HepG2 (cell line): Measurements from ENCODE around the gene CDK12.

ENCODE experiments used
- AKNA ChIP-seq: sonication (generic); formaldehyde crosslinking; IDR thresholded peaks from 2 replicates; pipeline ENCODE4 v1.4.0; 2020; ENCODE audit warnings: missing genetic modification reagents, borderline replicate concordance
- BCL3 ChIP-seq: sonication (generic); formaldehyde crosslinking; IDR thresholded peaks from 2 replicates; pipeline ENCODE4 v1.5.1; 2020; ENCODE audit warnings: mild to moderate bottlenecking, missing genetic modification reagents, moderate library complexity
- CENPX ChIP-seq: sonication (generic); formaldehyde crosslinking; IDR thresholded peaks from 2 replicates; pipeline ENCODE4 v1.9.0; 2021; ENCODE audit warnings: mild to moderate bottlenecking, missing genetic modification reagents, moderate library complexity
- HNRNPK ChIP-seq: fragments of 200-400 bp; formaldehyde crosslinking; IDR thresholded peaks from 2 replicates; pipeline ENCODE4 v1.6.1; 2018; ENCODE audit warnings: low read length, low read depth, moderate library complexity, mild to moderate bottlenecking; ENCODE audit not compliant: poor library complexity, severe bottlenecking
- LCORL ChIP-seq, 2 experiments: fragments of 450-650 bp in 1 of 2; sonication (generic) in 1 of 2; formaldehyde crosslinking in 1 of 2; IDR thresholded peaks; 2 replicates each; pipeline versions ENCODE4 v1.5.0 to v1.6.1; 2017 to 2020; ENCODE audit warnings: antibody characterized with exemption in 1 of 2, missing genetic modification reagents in 1 of 2
- NFE2L2 ChIP-seq: fragments of 150-350 bp; IDR thresholded peaks from 2 replicates; pipeline ENCODE4 v1.6.1; 2014; ENCODE audit warnings: low read length
- NR3C1 ChIP-seq: sonication (generic); formaldehyde crosslinking; IDR thresholded peaks from 2 replicates; pipeline ENCODE4 v1.4.0; 2020; ENCODE audit warnings: missing genetic modification reagents
- SP140L ChIP-seq: sonication (generic); formaldehyde crosslinking; IDR thresholded peaks from 2 replicates; pipeline ENCODE4 v1.4.0; 2020; ENCODE audit warnings: missing genetic modification reagents, borderline replicate concordance
- TAF1 ChIP-seq: sonication (generic); formaldehyde crosslinking; IDR thresholded peaks from 2 replicates; pipeline ENCODE4 v1.4.0; 2020; ENCODE audit warnings: missing genetic modification reagents
- ZNF18 ChIP-seq: sonication (generic); formaldehyde crosslinking; IDR thresholded peaks from 2 replicates; pipeline ENCODE4 v1.8.0; 2022; ENCODE audit warnings: mild to moderate bottlenecking, missing genetic modification reagents; ENCODE audit not compliant: insufficient replicate concordance
- ZSCAN12 ChIP-seq: sonication (generic); formaldehyde crosslinking; IDR thresholded peaks from 2 replicates; pipeline ENCODE4 v1.9.0; 2021; ENCODE audit warnings: mild to moderate bottlenecking, missing genetic modification reagents
- TF ChIP-seq, protein P1 (sequence below): sonication (generic); formaldehyde crosslinking; IDR thresholded peaks from 2 replicates; pipeline ENCODE4 v1.8.1; 2023; ENCODE audit warnings: mild to moderate bottlenecking, inconsistent platforms, moderate library complexity, missing genetic modification reagents, borderline replicate concordance
- TF ChIP-seq, protein P2 (sequence below): sonication (generic); formaldehyde crosslinking; IDR thresholded peaks from 2 replicates; pipeline ENCODE4 v1.5.0; 2020; ENCODE audit warnings: mild to moderate bottlenecking, missing genetic modification reagents, moderate library complexity

DNA sequence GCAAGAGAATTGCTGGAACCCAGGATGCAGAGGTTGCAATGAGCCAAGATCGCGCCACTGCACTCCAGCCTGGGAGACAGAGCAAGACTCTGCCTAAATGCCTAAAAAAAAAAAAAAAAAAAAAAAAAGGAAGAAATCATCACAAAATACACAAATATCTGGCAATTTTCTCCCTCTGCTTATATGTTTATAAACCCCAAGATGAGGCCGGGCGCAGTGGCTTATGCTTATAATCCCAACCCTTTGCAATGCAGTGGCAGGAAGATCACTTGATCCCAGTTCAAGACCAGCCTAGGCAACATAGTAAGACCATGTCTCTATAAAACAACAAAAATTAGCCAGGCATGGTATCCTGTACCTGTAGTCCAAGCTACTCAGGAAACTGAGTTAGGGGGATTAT lies 31.7 kb upstream of the CDK12 start:
- no peak for TF ChIP-seq SP140L (CRISPR knock-in tag)
- no peak for TF ChIP-seq ZNF18 (CRISPR knock-in tag)
- no peak for TF ChIP-seq AKNA
- TF ChIP-seq ZSCAN12 (CRISPR knock-in tag) = no peak
- TF ChIP-seq HNRNPK = no peak
- TF ChIP-seq, protein P1, sequence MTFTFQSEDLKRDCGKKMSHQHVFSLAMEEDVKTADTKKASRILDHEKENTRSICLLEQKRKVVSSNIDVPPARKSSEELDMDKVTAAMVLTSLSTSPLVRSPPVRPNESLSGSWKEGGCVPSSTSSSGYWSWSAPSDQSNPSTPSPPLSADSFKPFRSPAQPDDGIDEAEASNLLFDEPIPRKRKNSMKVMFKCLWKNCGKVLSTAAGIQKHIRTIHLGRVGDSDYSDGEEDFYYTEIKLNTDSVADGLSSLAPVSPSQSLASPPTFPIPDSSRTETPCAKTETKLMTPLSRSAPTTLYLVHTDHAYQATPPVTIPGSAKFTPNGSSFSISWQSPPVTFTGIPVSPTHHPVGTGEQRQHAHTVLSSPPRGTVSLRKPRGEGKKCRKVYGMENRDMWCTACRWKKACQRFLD (CRISPR knock-in tag) = no peak
- TF ChIP-seq TAF1 (CRISPR knock-in tag) = no peak
- TF ChIP-seq LCORL (IDR thresholded peaks at IDR 0.05) = no peak
- TF ChIP-seq LCORL (CRISPR knock-in tag; IDR thresholded peaks at IDR 0.05) = no peak
- TF ChIP-seq NR3C1 = no peak
- no peak for TF ChIP-seq NFE2L2
- no peak for TF ChIP-seq BCL3 (CRISPR knock-in tag)
- no peak for TF ChIP-seq CENPX (CRISPR knock-in tag)
- TF ChIP-seq, protein P2, sequence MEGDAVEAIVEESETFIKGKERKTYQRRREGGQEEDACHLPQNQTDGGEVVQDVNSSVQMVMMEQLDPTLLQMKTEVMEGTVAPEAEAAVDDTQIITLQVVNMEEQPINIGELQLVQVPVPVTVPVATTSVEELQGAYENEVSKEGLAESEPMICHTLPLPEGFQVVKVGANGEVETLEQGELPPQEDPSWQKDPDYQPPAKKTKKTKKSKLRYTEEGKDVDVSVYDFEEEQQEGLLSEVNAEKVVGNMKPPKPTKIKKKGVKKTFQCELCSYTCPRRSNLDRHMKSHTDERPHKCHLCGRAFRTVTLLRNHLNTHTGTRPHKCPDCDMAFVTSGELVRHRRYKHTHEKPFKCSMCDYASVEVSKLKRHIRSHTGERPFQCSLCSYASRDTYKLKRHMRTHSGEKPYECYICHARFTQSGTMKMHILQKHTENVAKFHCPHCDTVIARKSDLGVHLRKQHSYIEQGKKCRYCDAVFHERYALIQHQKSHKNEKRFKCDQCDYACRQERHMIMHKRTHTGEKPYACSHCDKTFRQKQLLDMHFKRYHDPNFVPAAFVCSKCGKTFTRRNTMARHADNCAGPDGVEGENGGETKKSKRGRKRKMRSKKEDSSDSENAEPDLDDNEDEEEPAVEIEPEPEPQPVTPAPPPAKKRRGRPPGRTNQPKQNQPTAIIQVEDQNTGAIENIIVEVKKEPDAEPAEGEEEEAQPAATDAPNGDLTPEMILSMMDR (CRISPR knock-in tag) = no peak
